ENCODE results near the gene CENPVL2.
"Not testable (repeated sequence)": the region's sequence is repeated elsewhere in the genome, so short reads cannot be mapped to it uniquely, and the experiment has no call there.

CENPVL2 gene

DNA sequence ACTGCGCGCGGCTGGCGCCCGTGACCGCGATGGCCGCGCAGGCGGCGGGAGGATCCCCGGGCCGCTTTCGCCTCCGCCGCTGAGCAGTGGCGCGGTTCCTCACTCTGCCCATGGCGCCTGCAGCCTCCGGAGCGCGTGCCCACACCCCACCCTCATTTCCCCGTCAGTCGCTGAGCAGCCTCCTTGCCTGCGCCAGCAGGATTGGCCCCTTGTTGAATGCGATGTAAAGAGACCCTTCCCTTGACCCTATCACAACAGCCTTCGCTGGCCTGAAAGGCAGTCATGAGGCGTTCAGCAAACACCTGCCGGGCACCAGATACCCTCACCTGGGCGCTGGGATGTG, at the start of gene CENPVL2:
TSS of gene CENPVL2 (minus strand) at position 112 of the 343 bp plus-strand sequence. CDS start at position 112, 0 bp downstream.
- DNase-seq (ENCODE audit: low read depth in 3 of 3) = not testable (repeated sequence)

DNA sequence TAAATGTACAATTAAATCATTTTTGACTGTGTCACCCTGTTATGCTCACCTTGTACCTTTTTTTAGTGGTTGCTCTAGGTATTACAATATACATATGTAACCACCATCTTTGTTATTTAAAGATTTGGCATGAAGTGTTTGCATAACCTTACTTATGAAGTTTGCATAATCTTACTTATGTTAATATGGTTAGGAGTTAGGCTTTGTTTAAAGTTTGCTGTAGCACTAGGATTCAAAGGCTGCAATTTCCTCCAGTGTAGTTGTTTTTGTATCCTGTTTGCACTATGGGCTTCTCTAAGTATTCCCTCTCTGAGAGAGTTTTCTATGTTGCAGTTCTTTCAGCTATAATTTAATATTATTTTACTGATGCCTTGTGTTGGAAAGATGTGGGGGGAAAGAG, 45.6 kb upstream of the CENPVL2 start:
- DNase-seq (ENCODE audit: low read depth in 3 of 3) = no peak

DNA sequence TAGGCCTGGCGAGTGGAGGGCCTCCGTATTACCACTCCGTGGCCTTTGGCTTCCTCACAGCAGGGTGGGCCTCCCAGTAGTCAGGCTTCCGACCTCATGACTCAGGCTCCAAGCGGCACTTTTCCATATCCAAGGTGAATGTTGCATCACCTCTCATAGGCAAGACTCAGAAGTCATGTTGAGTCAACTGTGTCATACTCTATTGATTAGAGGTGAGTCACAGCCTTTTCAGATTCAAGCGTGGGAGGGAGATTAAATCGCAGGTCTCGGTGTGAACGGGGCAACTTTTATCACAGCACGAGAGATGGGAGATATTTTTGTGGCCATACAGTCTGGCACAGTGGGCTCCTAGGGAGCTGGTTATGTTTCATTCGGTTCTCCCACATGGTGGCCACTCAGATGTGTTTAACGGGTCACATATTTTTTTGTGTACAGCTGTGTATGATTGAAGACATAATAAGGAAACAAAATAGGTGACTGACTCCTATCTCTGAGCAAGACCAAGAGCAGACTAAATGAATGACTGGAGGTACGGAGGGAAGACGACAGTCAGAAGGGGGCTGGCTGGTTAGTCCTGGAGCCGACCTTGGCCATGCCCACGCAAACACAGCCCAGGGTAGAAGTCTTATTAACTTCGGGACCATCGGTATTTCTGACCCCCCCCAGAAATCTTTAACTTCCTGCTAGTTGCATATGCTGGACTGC, 30.5 kb upstream of the CENPVL2 start:
- not testable (repeated sequence) for DNase-seq (ENCODE audit: low read depth in 3 of 3)

DNA sequence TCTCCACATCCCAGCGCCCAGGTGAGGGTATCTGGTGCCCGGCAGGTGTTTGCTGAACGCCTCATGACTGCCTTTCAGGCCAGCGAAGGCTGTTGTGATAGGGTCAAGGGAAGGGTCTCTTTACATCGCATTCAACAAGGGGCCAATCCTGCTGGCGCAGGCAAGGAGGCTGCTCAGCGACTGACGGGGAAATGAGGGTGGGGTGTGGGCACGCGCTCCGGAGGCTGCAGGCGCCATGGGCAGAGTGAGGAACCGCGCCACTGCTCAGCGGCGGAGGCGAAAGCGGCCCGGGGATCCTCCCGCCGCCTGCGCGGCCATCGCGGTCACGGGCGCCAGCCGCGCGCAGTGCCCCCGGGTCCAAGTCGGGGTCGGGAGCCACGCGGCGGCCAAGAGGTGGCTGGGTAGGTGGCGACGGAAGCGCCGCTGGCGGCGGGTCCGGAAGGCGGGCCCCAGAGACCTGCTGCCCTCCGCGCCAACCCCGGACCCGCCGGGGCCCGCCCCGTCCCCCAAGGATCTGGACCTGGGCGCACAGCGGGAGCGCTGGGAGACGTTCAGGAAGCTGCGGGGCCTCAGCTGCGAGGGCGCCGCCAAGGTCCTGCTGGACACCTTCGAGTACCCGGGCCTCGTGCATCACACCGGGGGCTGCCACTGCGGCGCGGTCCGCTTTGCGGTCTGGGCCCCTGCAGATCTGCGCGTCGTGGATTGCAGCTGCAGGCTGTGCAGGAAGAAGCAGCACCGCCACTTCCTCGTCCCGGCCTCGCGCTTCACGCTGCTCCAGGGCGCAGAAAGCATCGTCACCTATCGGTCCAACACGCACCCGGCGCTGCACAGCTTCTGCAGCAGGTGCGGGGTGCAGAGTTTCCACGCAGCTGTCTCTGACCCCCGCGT, 27.9 kb upstream of the CENPVL2 start, which contains the start of gene CENPVL1:
TSS of gene CENPVL1 (plus strand) at position 236 of the 888 bp plus-strand sequence. CDS start at position 236, 0 bp downstream.
- DNase-seq (ENCODE audit: low read depth in 3 of 3) = not testable (repeated sequence)

DNA sequence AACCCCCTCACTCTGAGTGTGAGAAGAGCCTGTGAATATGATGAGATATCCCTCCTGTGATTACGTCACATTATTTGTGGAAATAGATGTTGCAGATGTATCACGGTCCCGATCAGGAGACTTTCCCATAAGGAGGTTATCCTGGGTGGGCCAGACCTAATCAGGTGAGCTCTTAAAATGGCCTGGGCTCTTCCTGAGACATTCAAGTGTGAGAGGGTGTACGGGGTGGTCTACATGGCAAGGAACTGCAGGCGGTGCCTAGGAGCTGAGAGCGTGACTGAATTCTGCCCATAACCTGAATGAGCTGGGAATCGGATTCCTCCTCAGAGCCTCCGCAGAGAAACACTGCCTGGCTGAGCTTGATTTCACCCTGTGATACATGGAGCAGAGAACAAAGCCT, 14.8 kb upstream of the CENPVL2 start:
- DNase-seq (ENCODE audit: low read depth in 3 of 3) = no peak

DNA sequence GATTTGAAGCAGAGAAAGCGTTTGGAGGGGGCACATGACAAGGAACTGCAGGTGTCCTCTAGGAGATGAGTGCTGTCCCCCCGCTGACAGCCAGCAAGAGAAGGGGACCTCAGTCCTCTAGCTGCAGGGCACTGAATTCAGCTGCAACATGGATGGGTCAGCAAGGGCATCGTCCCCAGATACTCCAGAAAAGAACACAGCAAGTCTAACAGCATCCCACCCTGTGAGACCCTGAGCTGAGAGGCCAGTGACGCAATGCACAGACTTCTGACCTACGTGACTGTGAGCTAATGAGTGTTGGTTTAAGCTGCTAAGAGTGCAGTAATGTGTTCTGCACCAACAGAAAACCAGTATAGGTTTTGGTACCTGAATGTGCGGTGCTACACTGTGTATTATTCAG, 11.6 kb upstream of the CENPVL2 start:
- no peak for DNase-seq (ENCODE audit: low read depth in 3 of 3)

DNA sequence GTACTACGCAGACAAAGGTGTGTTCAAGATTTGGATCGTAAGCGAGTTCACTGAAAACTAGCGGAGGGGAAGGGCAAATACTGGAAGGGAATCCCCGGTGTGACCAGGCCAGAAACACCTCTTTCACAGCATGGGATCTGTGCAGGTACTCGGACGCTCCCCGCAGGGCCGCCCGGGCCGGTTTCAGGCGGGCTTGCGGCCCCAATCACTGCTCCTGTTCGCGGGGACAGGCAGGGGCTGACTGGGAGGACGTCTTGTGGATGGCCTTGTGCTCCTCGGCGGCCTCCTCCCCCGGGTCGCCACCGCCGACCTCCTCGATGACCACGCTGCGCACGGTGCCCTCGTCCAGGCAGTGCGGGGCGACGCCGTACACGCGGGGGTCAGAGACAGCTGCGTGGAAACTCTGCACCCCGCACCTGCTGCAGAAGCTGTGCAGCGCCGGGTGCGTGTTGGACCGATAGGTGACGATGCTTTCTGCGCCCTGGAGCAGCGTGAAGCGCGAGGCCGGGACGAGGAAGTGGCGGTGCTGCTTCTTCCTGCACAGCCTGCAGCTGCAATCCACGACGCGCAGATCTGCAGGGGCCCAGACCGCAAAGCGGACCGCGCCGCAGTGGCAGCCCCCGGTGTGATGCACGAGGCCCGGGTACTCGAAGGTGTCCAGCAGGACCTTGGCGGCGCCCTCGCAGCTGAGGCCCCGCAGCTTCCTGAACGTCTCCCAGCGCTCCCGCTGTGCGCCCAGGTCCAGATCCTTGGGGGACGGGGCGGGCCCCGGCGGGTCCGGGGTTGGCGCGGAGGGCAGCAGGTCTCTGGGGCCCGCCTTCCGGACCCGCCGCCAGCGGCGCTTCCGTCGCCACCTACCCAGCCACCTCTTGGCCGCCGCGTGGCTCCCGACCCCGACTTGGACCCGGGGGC, 567 bp downstream of the CENPVL2 start:
- not testable (repeated sequence) for DNase-seq (ENCODE audit: low read depth in 3 of 3)

DNA sequence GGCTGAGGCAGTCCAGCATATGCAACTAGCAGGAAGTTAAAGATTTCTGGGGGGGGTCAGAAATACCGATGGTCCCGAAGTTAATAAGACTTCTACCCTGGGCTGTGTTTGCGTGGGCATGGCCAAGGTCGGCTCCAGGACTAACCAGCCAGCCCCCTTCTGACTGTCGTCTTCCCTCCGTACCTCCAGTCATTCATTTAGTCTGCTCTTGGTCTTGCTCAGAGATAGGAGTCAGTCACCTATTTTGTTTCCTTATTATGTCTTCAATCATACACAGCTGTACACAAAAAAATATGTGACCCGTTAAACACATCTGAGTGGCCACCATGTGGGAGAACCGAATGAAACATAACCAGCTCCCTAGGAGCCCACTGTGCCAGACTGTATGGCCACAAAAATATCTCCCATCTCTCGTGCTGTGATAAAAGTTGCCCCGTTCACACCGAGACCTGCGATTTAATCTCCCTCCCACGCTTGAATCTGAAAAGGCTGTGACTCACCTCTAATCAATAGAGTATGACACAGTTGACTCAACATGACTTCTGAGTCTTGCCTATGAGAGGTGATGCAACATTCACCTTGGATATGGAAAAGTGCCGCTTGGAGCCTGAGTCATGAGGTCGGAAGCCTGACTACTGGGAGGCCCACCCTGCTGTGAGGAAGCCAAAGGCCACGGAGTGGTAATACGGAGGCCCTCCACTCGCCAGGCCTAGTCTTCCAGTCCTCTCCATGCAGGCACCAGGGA, 2.8 kb downstream of the CENPVL2 start:
- not testable (repeated sequence) for DNase-seq (ENCODE audit: low read depth in 3 of 3)

DNA sequence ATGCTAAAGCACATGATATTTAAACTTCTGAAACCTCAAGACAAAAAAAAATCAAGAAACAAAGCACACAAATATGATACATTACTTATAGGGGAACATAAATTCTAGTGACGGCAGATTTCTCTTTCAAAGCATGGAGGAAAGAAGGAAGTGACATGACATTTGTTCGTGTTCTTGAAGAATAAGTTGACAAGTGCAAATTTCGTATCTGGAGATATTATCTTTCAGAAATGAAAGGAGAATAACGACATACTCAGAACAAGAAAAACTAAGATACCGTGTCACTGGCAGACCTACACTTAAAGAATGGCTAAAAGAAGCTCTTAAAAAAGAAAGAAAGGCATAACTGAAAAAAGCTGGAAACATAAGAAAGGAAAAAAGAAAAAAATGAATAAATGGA, 16.6 kb downstream of the CENPVL2 start:
- no peak for DNase-seq (ENCODE audit: low read depth in 3 of 3)

DNA sequence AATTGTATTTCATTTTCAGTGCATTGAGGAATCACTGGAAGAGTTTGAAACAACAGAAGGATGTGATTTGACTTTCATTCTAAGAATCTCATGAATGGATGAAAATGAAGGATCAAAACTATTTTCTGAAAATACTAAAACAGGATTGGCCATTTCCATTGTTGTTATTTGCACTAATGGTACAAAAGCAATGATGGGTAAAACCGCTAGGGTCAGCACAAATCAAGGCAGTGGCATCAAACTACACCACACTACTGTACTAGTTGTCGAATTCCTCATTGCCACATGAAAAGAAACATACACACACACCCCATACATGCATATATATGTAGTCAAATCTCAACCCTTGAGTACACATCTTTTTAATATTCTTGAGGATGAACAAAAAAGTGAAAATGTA, 39.3 kb downstream of the CENPVL2 start:
- DNase-seq (ENCODE audit: low read depth in 3 of 3) = no peak

DNA sequence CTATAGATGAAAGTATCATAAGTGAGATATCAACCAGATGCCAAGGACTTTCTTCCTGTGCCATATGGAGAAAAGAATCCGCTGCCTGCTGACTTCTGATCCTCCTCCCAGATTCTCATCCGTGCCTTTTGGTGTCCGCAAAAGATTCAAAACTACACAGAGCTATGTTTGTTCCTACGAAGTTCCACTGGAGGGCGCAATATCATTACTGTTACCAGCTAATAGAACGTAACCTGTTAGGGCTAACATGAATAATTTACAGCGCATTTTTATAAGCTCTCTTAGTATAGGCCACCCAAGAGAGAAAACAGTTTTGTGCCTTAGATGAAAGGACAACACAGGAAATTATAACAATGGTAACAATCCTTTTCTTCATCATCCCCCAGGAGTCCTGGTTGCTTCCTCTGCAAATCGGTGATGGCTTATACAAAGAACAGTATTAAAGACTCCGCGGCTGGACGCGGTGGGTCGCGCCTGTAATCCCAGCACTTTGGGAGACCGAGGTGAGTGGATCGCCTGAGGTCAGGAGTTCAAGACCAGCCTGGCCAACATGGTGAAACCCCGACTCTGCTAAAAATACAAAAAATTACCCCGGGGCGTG, 41.1 kb downstream of the CENPVL2 start:
- no peak for DNase-seq (ENCODE audit: low read depth in 3 of 3)

DNA sequence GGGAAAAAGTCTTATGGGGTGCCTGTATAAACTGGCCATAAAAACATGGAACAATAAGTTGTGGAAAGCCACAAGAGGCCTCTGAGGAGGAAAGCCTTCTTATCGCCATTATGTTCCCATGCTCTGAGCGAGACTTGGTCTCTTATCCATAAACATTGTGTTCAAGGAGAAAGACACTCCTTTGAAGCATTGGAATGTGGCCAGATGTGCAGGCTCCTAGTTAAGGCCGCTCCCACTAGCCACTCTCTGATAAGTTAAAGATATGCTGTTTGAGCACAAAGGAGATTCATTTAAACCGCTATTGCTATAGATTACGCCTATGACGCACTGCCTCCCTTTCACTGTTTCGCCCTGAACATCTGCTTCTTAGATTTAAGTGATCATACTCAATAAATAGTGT, 46.1 kb downstream of the CENPVL2 start:
- DNase-seq (ENCODE audit: low read depth in 3 of 3) = not testable (repeated sequence)
